Cardiac muscle cell (in vitro differentiated cells and primary cell): ENCODE measurements around the gene NAGA. TPM values are rescaled to one million over a fixed set of nuclear protein-coding genes. Genes with fewer than 3 reads are reported as not detected.
"Not testable (repeated sequence)": the region's sequence is repeated elsewhere in the genome, so short reads cannot be mapped to it uniquely, and the experiment has no call there.

ENCODE experiments used
- DNase-seq, 2 donors: peaks; one replicate each; pipeline versions ENCODE4 v3.0.0 to v3.0.0-alpha.2; 2010 to 2017; ENCODE audit warnings: low read depth in 1 of 2, low spot score in 1 of 2
- H3K27ac ChIP-seq: fragments of 200-600 bp; sonication (generic); 2 replicates; pipeline ENCODE4 v1.5.1; 2016
- H3K27me3 ChIP-seq: fragments of 200-600 bp; sonication (generic); 2 replicates; pipeline ENCODE4 v1.6.0; 2016; ENCODE audit warnings: control low read depth
- H3K36me3 ChIP-seq: fragments of 200-600 bp; sonication (generic); 2 replicates; pipeline ENCODE4 v1.5.1; 2016; ENCODE audit warnings: control low read depth
- H3K4me1 ChIP-seq: fragments of 200-600 bp; sonication (generic); 2 replicates; pipeline ENCODE4 v1.8.1; 2017; ENCODE audit warnings: low read depth, mild to moderate bottlenecking, mixed run types
- H3K4me3 ChIP-seq: fragments of 200-600 bp; sonication (generic); 2 replicates; pipeline ENCODE4 v1.5.1; 2016; ENCODE audit warnings: mild to moderate bottlenecking
- H3K9me3 ChIP-seq: fragments of 200-600 bp; sonication (generic); 2 replicates; pipeline ENCODE4 v1.5.1; 2017; ENCODE audit warnings: low read depth, mild to moderate bottlenecking, control low read depth
- CTCF ChIP-seq: IDR thresholded peaks from 2 replicates; pipeline ENCODE4 v1.5.1; 2012; ENCODE audit warnings: low read depth, mild to moderate bottlenecking, low read length
- polyA plus RNA-seq: library from polyadenylated mRNA; unstranded; fragments of >200 nt; fragmentation: Nextera tagmentation; extraction: Ambion mirVana; gene quantifications from 2 replicates; pipeline ENCODE4 v1.2.1, GENCODE V29; 2016
- total RNA-seq: library from RNA; depleted of rRNA; stranded (reverse); fragments of >200 nt; gene quantifications from 2 replicates; pipeline ENCODE4 v1.2.3, GENCODE V29; 2016

Gene NAGA
- total and polyA plus RNA-seq, 2 experiments from 2014 or later = 22.8 to 31.7 TPM

GRCh38 chr22:42072606-42073330 is 2.2 kb upstream of the NAGA start:
- no peaks in the 10 kb centered on the region for H3K27me3 ChIP-seq
- peak in 1 of 2 donors; percentile 66 for DNase-seq
- H3K27ac ChIP-seq = peak overlapping the region; percentile 86
- no peak overlapping the region for H3K4me3 ChIP-seq
- no peaks in the 10 kb centered on the region for H3K36me3 ChIP-seq
- no peak for TF ChIP-seq CTCF
- peaks cover 22% of the 10 kb centered on the region for H3K4me1 ChIP-seq
- H3K9me3 ChIP-seq = no peaks in the 10 kb centered on the region

- H3K27me3 ChIP-seq, H3K9me3 ChIP-seq, DNase-seq, H3K36me3 ChIP-seq, H3K4me3 ChIP-seq: not testable (repeated sequence)
- Histone ChIP-seq H3K4me1 (peaks cover 22% of the 10 kb centered on the region), H3K27ac (peak overlapping the region; percentile 66)
These were observed 896 bp upstream of the NAGA start for GRCh38 chr22:42071508-42071907.

- H3K27ac ChIP-seq = peak overlapping the region; percentile 66
These were observed 653 bp downstream of the NAGA start for GRCh38 chr22:42069801-42070516.

GRCh38 chr22:42068291-42068690 is 2.3 kb downstream of the NAGA start:
- H3K4me1 ChIP-seq = peaks cover 20% of the 10 kb centered on the region
- no peaks in the 10 kb centered on the region for H3K9me3 ChIP-seq
- H3K27ac ChIP-seq = no peak overlapping the region
- DNase-seq = no peak
- no peaks in the 10 kb centered on the region for H3K36me3 ChIP-seq
- H3K27me3 ChIP-seq = no peaks in the 10 kb centered on the region
- TF ChIP-seq CTCF = no peak
- H3K4me3 ChIP-seq = no peak overlapping the region

More at GRCh38 chr22:42069801-42070516, 653 bp downstream of the NAGA start:
- peak overlapping the region; percentile 43 for H3K4me3 ChIP-seq
- no peak for DNase-seq
- TF ChIP-seq CTCF = no peak
- no peaks in the 10 kb centered on the region for H3K9me3 ChIP-seq
- H3K36me3 ChIP-seq = no peaks in the 10 kb centered on the region
- H3K4me1 ChIP-seq = peaks cover 22% of the 10 kb centered on the region
- H3K27me3 ChIP-seq = no peaks in the 10 kb centered on the region

- no peak overlapping the region for H3K4me3 ChIP-seq
- TF ChIP-seq CTCF = no peak
- no peaks in the 10 kb centered on the region for H3K36me3 ChIP-seq
- peaks cover 15% of the 10 kb centered on the region for H3K4me1 ChIP-seq
- H3K9me3 ChIP-seq = no peaks in the 10 kb centered on the region
- no peak for DNase-seq
- no peaks in the 10 kb centered on the region for H3K27me3 ChIP-seq
- no peak overlapping the region for H3K27ac ChIP-seq
These were observed 2.9 kb downstream of the NAGA start for GRCh38 chr22:42067671-42068251.

GRCh38 chr22:42066937-42067336 is 3.7 kb downstream of the NAGA start:
- H3K36me3 ChIP-seq = no peaks in the 10 kb centered on the region
- H3K4me1 ChIP-seq = peaks cover 10% of the 10 kb centered on the region
- DNase-seq = no peak
- H3K27ac ChIP-seq = no peak overlapping the region
- H3K27me3 ChIP-seq = no peaks in the 10 kb centered on the region
- no peak for TF ChIP-seq CTCF
- H3K9me3 ChIP-seq = no peaks in the 10 kb centered on the region
- H3K4me3 ChIP-seq = no peak overlapping the region
